ENCODE results near the gene TOLLIP. TPM values are rescaled to one million over a fixed set of nuclear protein-coding genes. Genes with fewer than 3 reads are reported as not detected.
A peak's percentile ranks its signal among the peaks of the same experiment; 100 is the strongest.
"Not testable (repeated sequence)": the region's sequence is repeated elsewhere in the genome, so short reads cannot be mapped to it uniquely, and the experiment has no call there.

The TOLLIP gene
- total RNA-seq, 1 donor from 2014 or later: 71.1 TPM

GRCh38 chr11:1345737-1346513, 36.5 kb upstream of the TOLLIP start:
- no peak for TF ChIP-seq CTCF (IDR thresholded peaks at IDR 0.05)
- ATAC-seq (no peak), DNase-seq (no peak)
- H3K4me1 ChIP-seq: no peaks in the 10 kb centered on the region
- intact Hi-C loops (cut with DNase I): no loop called here
- H3K27me3 ChIP-seq: no peaks in the 10 kb centered on the region
- H3K36me3 ChIP-seq: no peaks in the 10 kb centered on the region
- H3K9me3 ChIP-seq: no peaks in the 10 kb centered on the region
- H3K27ac ChIP-seq: no peak overlapping the region
- no peak overlapping the region for H3K4me3 ChIP-seq

GRCh38 chr11:1344056-1344635, 34.7 kb upstream of the TOLLIP start:
- TF ChIP-seq CTCF (IDR thresholded peaks at IDR 0.05): no peak
- Histone ChIP-seq H3K36me3 (no peaks in the 10 kb centered on the region), H3K9me3 (no peaks in the 10 kb centered on the region), H3K27me3 (no peaks in the 10 kb centered on the region), H3K4me1 (no peaks in the 10 kb centered on the region), H3K4me3 (no peak overlapping the region), H3K27ac (no peak overlapping the region)
- no peak for DNase-seq
- no peak for ATAC-seq
- intact Hi-C loops (cut with DNase I): no loop called here

GRCh38 chr11:1343391-1344055, 34.1 kb upstream of the TOLLIP start:
- Histone ChIP-seq H3K27me3 (no peaks in the 10 kb centered on the region), H3K4me1 (no peaks in the 10 kb centered on the region), H3K4me3 (no peak overlapping the region), H3K27ac (no peak overlapping the region), H3K36me3 (no peaks in the 10 kb centered on the region), H3K9me3 (no peaks in the 10 kb centered on the region)
- no peak for DNase-seq
- ATAC-seq: no peak
- intact Hi-C loops (cut with DNase I): no loop called here
- TF ChIP-seq CTCF (IDR thresholded peaks at IDR 0.05): no peak

- intact Hi-C loops (cut with DNase I): no loop called here
- no peaks in the 10 kb centered on the region for H3K9me3 ChIP-seq
- no peaks in the 10 kb centered on the region for H3K4me1 ChIP-seq
- H3K27ac ChIP-seq: no peak overlapping the region
- DNase-seq (peak; percentile 32), ATAC-seq (no peak)
- H3K36me3 ChIP-seq: no peaks in the 10 kb centered on the region
- no peaks in the 10 kb centered on the region for H3K27me3 ChIP-seq
- no peak for TF ChIP-seq CTCF (IDR thresholded peaks at IDR 0.05)
- H3K4me3 ChIP-seq: no peak overlapping the region
These were observed 33.5 kb upstream of the TOLLIP start for GRCh38 chr11:1342946-1343345.

GRCh38 chr11:1341928-1342524, 32.6 kb upstream of the TOLLIP start:
- intact Hi-C loops (cut with DNase I): no loop called here
- H3K27ac ChIP-seq: no peak overlapping the region
- no peaks in the 10 kb centered on the region for H3K36me3 ChIP-seq
- no peaks in the 10 kb centered on the region for H3K9me3 ChIP-seq
- no peak overlapping the region for H3K4me3 ChIP-seq
- ATAC-seq (no peak), DNase-seq (peak; percentile 15)
- no peak for TF ChIP-seq CTCF (IDR thresholded peaks at IDR 0.05)
- no peaks in the 10 kb centered on the region for H3K4me1 ChIP-seq
- no peaks in the 10 kb centered on the region for H3K27me3 ChIP-seq

GRCh38 chr11:1341226-1341625, 31.8 kb upstream of the TOLLIP start:
- H3K9me3 ChIP-seq; H3K27me3 ChIP-seq; DNase-seq; ATAC-seq; intact Hi-C loops (cut with DNase I); H3K4me3 ChIP-seq; H3K4me1 ChIP-seq; H3K27ac ChIP-seq; H3K36me3 ChIP-seq: not testable (repeated sequence)

Measured in upper lobe of right lung (tissue), 1 donor.